HEK293 (cell line): ENCODE measurements around the gene ARNT2.

Experiments used
- CTCF ChIA-PET: fragments of 350-600 bp; formaldehyde crosslinking; extraction: SDS; loops from one replicate; lab custom pipeline; 2021; ENCODE audit warnings: antibody characterized with exemption; lab: Yijun Ruan, JAX
- POLR2A ChIA-PET: fragments of 300-600 bp; formaldehyde crosslinking; extraction: SDS; loops from one replicate; lab custom pipeline; 2020; ENCODE audit warnings: antibody characterized with exemption, inconsistent platforms; lab: Yijun Ruan, JAX
- H3K27ac ChIP-seq: fragments of 200-500 bp; sonication (Bioruptor generic); 2 replicates; pipeline ENCODE4 v1.5.1; 2014; ENCODE audit warnings: low read depth, low read length, control low read depth, inconsistent platforms; ENCODE audit errors: extremely low read depth
- H3K36me3 ChIP-seq, 2 experiments: fragments of 200-500 bp in 1 of 2; sonication (Bioruptor generic) in 1 of 2; 1 replicate in 1 of 2; 2 replicates in 1 of 2; pipeline ENCODE4 v1.5.1; 2014 to 2017; ENCODE audit warnings: inconsistent platforms in 2 of 2, low read length in 2 of 2; ENCODE audit not compliant: control insufficient read depth in 2 of 2, insufficient read depth in 1 of 2
- H3K4me1 ChIP-seq: fragments of 200-500 bp; sonication (Bioruptor generic); 2 replicates; pipeline ENCODE4 v1.5.1; 2014; ENCODE audit warnings: mild to moderate bottlenecking, low read length, inconsistent platforms; ENCODE audit not compliant: control insufficient read depth, insufficient read depth
- H3K4me3 ChIP-seq: 2 replicates; pipeline ENCODE4 v1.5.1; 2011; ENCODE audit warnings: low read depth, mild to moderate bottlenecking, control low read depth, low read length, moderate library complexity
- H3K9me3 ChIP-seq: fragments of 200-500 bp; sonication (Bioruptor generic); 2 replicates; pipeline ENCODE4 v1.5.1; 2014; ENCODE audit warnings: low read depth, low read length, inconsistent platforms; ENCODE audit not compliant: control insufficient read depth, insufficient read depth
- BCL11B ChIP-seq: fragments of 450-650 bp; formaldehyde crosslinking; IDR thresholded peaks from 2 replicates; pipeline ENCODE4 v1.5.1; 2016; ENCODE audit warnings: low read depth, missing biosample characterization, missing genetic modification characterization
- KLF17 ChIP-seq: fragments of 450-650 bp; formaldehyde crosslinking; IDR thresholded peaks from 2 replicates; pipeline ENCODE4 v1.5.1; 2016; ENCODE audit warnings: missing biosample characterization, missing genetic modification characterization
- WT1 ChIP-seq: fragments of 450-650 bp; formaldehyde crosslinking; IDR thresholded peaks from 2 replicates; pipeline ENCODE4 v1.5.1; 2016; ENCODE audit warnings: missing biosample characterization, missing genetic modification characterization
- YY1 ChIP-seq: fragments of 450-650 bp; formaldehyde crosslinking; IDR thresholded peaks from 2 replicates; pipeline ENCODE4 v1.5.1; 2018; ENCODE audit warnings: missing biosample characterization, missing genetic modification characterization
- ZBTB10 ChIP-seq: fragments of 450-650 bp; formaldehyde crosslinking; IDR thresholded peaks from 2 replicates; pipeline ENCODE4 v1.5.1; 2016; ENCODE audit warnings: missing biosample characterization, missing genetic modification characterization
- ZBTB7A ChIP-seq: fragments of 450-650 bp; formaldehyde crosslinking; IDR thresholded peaks from 2 replicates; pipeline ENCODE4 v1.5.1; 2016; ENCODE audit warnings: low read depth, missing biosample characterization, missing genetic modification characterization
- ZFP37 ChIP-seq: fragments of 450-650 bp; formaldehyde crosslinking; IDR thresholded peaks from 2 replicates; pipeline ENCODE4 v1.5.1; 2016; ENCODE audit warnings: missing biosample characterization, missing genetic modification characterization
- ZFP41 ChIP-seq: fragments of 450-650 bp; formaldehyde crosslinking; IDR thresholded peaks from 2 replicates; pipeline ENCODE4 v1.5.1; 2016; ENCODE audit warnings: missing biosample characterization, missing genetic modification characterization, borderline replicate concordance
- ZNF175 ChIP-seq: fragments of 450-650 bp; formaldehyde crosslinking; IDR thresholded peaks from 2 replicates; pipeline ENCODE4 v1.5.1; 2016; ENCODE audit warnings: missing biosample characterization, missing genetic modification characterization
- ZNF19 ChIP-seq: fragments of 450-650 bp; formaldehyde crosslinking; IDR thresholded peaks from 2 replicates; pipeline ENCODE4; 2016; ENCODE audit warnings: missing biosample characterization, missing genetic modification characterization, low read depth
- ZNF214 ChIP-seq: fragments of 450-650 bp; formaldehyde crosslinking; IDR thresholded peaks from 2 replicates; pipeline ENCODE4 v1.5.1; 2017; ENCODE audit warnings: missing biosample characterization, mild to moderate bottlenecking, missing genetic modification characterization, borderline replicate concordance
- ZNF23 ChIP-seq: fragments of 450-650 bp; formaldehyde crosslinking; IDR thresholded peaks from 2 replicates; pipeline ENCODE4 v1.5.1; 2016; ENCODE audit warnings: missing biosample characterization, missing genetic modification characterization, borderline replicate concordance
- ZNF341 ChIP-seq: fragments of 450-650 bp; formaldehyde crosslinking; IDR thresholded peaks from 2 replicates; pipeline ENCODE4; 2016; ENCODE audit warnings: low read depth, missing biosample characterization, missing genetic modification characterization
- ZNF544 ChIP-seq: fragments of 450-650 bp; formaldehyde crosslinking; IDR thresholded peaks from 2 replicates; pipeline ENCODE4 v1.5.0; 2017; ENCODE audit warnings: missing biosample characterization, missing genetic modification characterization
- ZNF549 ChIP-seq: fragments of 450-650 bp; IDR thresholded peaks from 2 replicates; pipeline ENCODE4 v1.5.1; 2018; ENCODE audit warnings: missing biosample characterization, missing genetic modification characterization, mild to moderate bottlenecking, inconsistent platforms, moderate library complexity
- ZNF585B ChIP-seq: fragments of 450-650 bp; formaldehyde crosslinking; IDR thresholded peaks from 2 replicates; pipeline ENCODE4 v1.5.1; 2016; ENCODE audit warnings: missing biosample characterization, missing genetic modification characterization
- ZNF707 ChIP-seq: fragments of 450-650 bp; formaldehyde crosslinking; IDR thresholded peaks from 2 replicates; pipeline ENCODE4 v1.5.1; 2016; ENCODE audit warnings: missing biosample characterization, missing genetic modification characterization
- TF ChIP-seq, protein P1 (sequence below): fragments of 450-650 bp; formaldehyde crosslinking; IDR thresholded peaks from 2 replicates; pipeline ENCODE4 v1.5.1; 2016; ENCODE audit warnings: missing biosample characterization, missing genetic modification characterization, low read depth
- TF ChIP-seq, protein P2 (sequence below): fragments of 450-650 bp; formaldehyde crosslinking; IDR thresholded peaks from 2 replicates; pipeline ENCODE4 v1.5.1; 2016; ENCODE audit warnings: missing biosample characterization, missing genetic modification characterization
- TF ChIP-seq, protein P3 (sequence below): fragments of 450-650 bp; formaldehyde crosslinking; IDR thresholded peaks from 2 replicates; pipeline ENCODE4 v1.5.1; 2016; ENCODE audit warnings: missing biosample characterization, missing genetic modification characterization

The ARNT2 gene

GRCh38 chr15:80508783-80509182 lies 104.6 kb downstream of the ARNT2 start (continued):
- TF ChIP-seq, protein P1, sequence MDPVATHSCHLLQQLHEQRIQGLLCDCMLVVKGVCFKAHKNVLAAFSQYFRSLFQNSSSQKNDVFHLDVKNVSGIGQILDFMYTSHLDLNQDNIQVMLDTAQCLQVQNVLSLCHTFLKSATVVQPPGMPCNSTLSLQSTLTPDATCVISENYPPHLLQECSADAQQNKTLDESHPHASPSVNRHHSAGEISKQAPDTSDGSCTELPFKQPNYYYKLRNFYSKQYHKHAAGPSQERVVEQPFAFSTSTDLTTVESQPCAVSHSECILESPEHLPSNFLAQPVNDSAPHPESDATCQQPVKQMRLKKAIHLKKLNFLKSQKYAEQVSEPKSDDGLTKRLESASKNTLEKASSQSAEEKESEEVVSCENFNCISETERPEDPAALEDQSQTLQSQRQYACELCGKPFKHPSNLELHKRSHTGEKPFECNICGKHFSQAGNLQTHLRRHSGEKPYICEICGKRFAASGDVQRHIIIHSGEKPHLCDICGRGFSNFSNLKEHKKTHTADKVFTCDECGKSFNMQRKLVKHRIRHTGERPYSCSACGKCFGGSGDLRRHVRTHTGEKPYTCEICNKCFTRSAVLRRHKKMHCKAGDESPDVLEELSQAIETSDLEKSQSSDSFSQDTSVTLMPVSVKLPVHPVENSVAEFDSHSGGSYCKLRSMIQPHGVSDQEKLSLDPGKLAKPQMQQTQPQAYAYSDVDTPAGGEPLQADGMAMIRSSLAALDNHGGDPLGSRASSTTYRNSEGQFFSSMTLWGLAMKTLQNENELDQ (tag by site-specific recombination): no peak
- TF ChIP-seq ZNF19 (tag by site-specific recombination) (no peak), ZNF544 (tag by site-specific recombination) (no peak)

- CTCF ChIA-PET: no interaction called here
- Histone ChIP-seq H3K9me3 (no peaks in the 10 kb centered on the region), H3K4me1 (no peaks in the 10 kb centered on the region), H3K36me3 (no peaks in the 10 kb centered on the region; a peak in 1 of 3 replicates), H3K27ac (no peak overlapping the region), H3K4me3 (no peak overlapping the region)
- POLR2A ChIA-PET: interaction anchor here (0.6 kb wide), 1 partner anchor 491 kb away, joined by 4 read pairs; the partner anchor contains the start of gene TLNRD1
- TF ChIP-seq, protein P2, sequence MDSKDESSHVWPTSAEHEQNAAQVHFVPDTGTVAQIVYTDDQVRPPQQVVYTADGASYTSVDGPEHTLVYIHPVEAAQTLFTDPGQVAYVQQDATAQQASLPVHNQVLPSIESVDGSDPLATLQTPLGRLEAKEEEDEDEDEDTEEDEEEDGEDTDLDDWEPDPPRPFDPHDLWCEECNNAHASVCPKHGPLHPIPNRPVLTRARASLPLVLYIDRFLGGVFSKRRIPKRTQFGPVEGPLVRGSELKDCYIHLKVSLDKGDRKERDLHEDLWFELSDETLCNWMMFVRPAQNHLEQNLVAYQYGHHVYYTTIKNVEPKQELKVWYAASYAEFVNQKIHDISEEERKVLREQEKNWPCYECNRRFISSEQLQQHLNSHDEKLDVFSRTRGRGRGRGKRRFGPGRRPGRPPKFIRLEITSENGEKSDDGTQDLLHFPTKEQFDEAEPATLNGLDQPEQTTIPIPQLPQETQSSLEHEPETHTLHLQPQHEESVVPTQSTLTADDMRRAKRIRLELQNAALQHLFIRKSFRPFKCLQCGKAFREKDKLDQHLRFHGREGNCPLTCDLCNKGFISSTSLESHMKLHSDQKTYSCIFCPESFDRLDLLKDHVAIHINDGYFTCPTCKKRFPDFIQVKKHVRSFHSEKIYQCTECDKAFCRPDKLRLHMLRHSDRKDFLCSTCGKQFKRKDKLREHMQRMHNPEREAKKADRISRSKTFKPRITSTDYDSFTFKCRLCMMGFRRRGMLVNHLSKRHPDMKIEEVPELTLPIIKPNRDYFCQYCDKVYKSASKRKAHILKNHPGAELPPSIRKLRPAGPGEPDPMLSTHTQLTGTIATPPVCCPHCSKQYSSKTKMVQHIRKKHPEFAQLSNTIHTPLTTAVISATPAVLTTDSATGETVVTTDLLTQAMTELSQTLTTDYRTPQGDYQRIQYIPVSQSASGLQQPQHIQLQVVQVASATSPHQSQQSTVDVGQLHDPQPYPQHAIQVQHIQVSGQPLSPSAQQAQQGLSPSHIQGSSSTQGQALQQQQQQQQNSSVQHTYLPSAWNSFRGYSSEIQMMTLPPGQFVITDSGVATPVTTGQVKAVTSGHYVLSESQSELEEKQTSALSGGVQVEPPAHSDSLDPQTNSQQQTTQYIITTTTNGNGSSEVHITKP (tag by site-specific recombination): no peak
- TF ChIP-seq ZNF707 (tag by site-specific recombination) (no peak), ZFP37 (tag by site-specific recombination) (no peak), WT1 (tag by site-specific recombination) (no peak), ZNF544 (tag by site-specific recombination) (no peak), ZNF585B (tag by site-specific recombination) (no peak), BCL11B (tag by site-specific recombination) (no peak), YY1 (tag by site-specific recombination) (no peak), KLF17 (tag by site-specific recombination) (no peak), ZBTB10 (tag by site-specific recombination) (no peak), ZNF214 (no peak), ZBTB7A (tag by site-specific recombination) (no peak), ZNF175 (no peak), ZFP41 (tag by site-specific recombination) (no peak), ZNF341 (tag by site-specific recombination) (no peak), ZNF23 (tag by site-specific recombination) (no peak), ZNF549 (tag by site-specific recombination) (no peak)
- TF ChIP-seq, protein P3, sequence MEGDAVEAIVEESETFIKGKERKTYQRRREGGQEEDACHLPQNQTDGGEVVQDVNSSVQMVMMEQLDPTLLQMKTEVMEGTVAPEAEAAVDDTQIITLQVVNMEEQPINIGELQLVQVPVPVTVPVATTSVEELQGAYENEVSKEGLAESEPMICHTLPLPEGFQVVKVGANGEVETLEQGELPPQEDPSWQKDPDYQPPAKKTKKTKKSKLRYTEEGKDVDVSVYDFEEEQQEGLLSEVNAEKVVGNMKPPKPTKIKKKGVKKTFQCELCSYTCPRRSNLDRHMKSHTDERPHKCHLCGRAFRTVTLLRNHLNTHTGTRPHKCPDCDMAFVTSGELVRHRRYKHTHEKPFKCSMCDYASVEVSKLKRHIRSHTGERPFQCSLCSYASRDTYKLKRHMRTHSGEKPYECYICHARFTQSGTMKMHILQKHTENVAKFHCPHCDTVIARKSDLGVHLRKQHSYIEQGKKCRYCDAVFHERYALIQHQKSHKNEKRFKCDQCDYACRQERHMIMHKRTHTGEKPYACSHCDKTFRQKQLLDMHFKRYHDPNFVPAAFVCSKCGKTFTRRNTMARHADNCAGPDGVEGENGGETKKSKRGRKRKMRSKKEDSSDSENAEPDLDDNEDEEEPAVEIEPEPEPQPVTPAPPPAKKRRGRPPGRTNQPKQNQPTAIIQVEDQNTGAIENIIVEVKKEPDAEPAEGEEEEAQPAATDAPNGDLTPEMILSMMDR (tag by site-specific recombination): no peak
These were observed 105.6 kb downstream of the ARNT2 start for GRCh38 chr15:80509800-80510199.
